Loucy (cell line): ENCODE measurements around the gene PRR12.

Experiments used
- H2AFZ ChIP-seq: fragments of 200-600 bp; sonication (generic); 2 replicates; pipeline ENCODE4 v1.6.0; 2016; ENCODE audit warnings: antibody characterized with exemption, mild to moderate bottlenecking, low read length, moderate library complexity
- H3F3A ChIP-seq: fragments of 200-600 bp; 2 replicates; pipeline ENCODE4 v1.6.0; 2016; ENCODE audit warnings: antibody characterized with exemption, low read depth, mild to moderate bottlenecking
- H3K27me3 ChIP-seq: fragments of 200-600 bp; sonication (generic); 2 replicates; pipeline ENCODE4 v1.6.1; 2014; ENCODE audit warnings: low read length, mild to moderate bottlenecking; ENCODE audit not compliant: insufficient read depth, poor library complexity, severe bottlenecking
- H3K36me3 ChIP-seq: fragments of 200-600 bp; sonication (generic); 2 replicates; pipeline ENCODE4 v1.6.1; 2016; ENCODE audit warnings: low read length; ENCODE audit not compliant: insufficient read depth
- H3K4me1 ChIP-seq: fragments of 200-600 bp; sonication (generic); 2 replicates; pipeline ENCODE4 v1.5.1; 2014; ENCODE audit warnings: low read length, mild to moderate bottlenecking; ENCODE audit not compliant: insufficient read depth, poor library complexity, severe bottlenecking
- H3K4me2 ChIP-seq: fragments of 200-600 bp; sonication (generic); 2 replicates; pipeline ENCODE4 v1.6.0; 2014; ENCODE audit warnings: antibody characterized with exemption, low read length, low read depth, mild to moderate bottlenecking; ENCODE audit not compliant: poor library complexity, severe bottlenecking
- H3K4me3 ChIP-seq: fragments of 200-600 bp; sonication (generic); 2 replicates; pipeline ENCODE4 v1.5.1; 2014; ENCODE audit warnings: low read length, mild to moderate bottlenecking, mixed read lengths; ENCODE audit not compliant: poor library complexity, severe bottlenecking
- H3K79me2 ChIP-seq: fragments of 200-600 bp; sonication (generic); 2 replicates; pipeline ENCODE4 v1.6.1; 2014; ENCODE audit warnings: low read length; ENCODE audit not compliant: insufficient read depth
- H3K9ac ChIP-seq: fragments of 200-600 bp; sonication (generic); 2 replicates; pipeline ENCODE4 v1.6.0; 2014; ENCODE audit warnings: mild to moderate bottlenecking, low read depth, low read length, moderate library complexity; ENCODE audit not compliant: poor library complexity, severe bottlenecking
- H3K9me2 ChIP-seq: fragments of 200-600 bp; sonication (generic); replicated peaks from 2 replicates; pipeline ENCODE4 v1.6.1; 2016; ENCODE audit warnings: low read depth, low read length, mixed read lengths
- H3K9me3 ChIP-seq: fragments of 200-600 bp; sonication (generic); 2 replicates; pipeline ENCODE4 v1.6.1; 2014; ENCODE audit warnings: mild to moderate bottlenecking, antibody characterized with exemption, low read length, low read depth; ENCODE audit not compliant: insufficient read depth
- H4K20me1 ChIP-seq: fragments of 200-600 bp; sonication (generic); 2 replicates; pipeline ENCODE4 v1.6.0; 2014; ENCODE audit warnings: antibody characterized with exemption, low read length, mild to moderate bottlenecking; ENCODE audit not compliant: insufficient read depth, poor library complexity, severe bottlenecking
- EZH2phosphoT487 ChIP-seq: fragments of 200-600 bp; IDR thresholded peaks from 2 replicates; pipeline ENCODE4 v1.6.1; 2018; ENCODE audit warnings: antibody characterized with exemption, mild to moderate bottlenecking, moderate library complexity, borderline replicate concordance
- TF ChIP-seq, protein P1 (sequence below): fragments of 200-600 bp; sonication (generic); conservative IDR thresholded peaks from 2 replicates; pipeline ENCODE4 v1.5.1; 2014; ENCODE audit warnings: mild to moderate bottlenecking, antibody characterized with exemption, low read length

Gene PRR12

DNA sequence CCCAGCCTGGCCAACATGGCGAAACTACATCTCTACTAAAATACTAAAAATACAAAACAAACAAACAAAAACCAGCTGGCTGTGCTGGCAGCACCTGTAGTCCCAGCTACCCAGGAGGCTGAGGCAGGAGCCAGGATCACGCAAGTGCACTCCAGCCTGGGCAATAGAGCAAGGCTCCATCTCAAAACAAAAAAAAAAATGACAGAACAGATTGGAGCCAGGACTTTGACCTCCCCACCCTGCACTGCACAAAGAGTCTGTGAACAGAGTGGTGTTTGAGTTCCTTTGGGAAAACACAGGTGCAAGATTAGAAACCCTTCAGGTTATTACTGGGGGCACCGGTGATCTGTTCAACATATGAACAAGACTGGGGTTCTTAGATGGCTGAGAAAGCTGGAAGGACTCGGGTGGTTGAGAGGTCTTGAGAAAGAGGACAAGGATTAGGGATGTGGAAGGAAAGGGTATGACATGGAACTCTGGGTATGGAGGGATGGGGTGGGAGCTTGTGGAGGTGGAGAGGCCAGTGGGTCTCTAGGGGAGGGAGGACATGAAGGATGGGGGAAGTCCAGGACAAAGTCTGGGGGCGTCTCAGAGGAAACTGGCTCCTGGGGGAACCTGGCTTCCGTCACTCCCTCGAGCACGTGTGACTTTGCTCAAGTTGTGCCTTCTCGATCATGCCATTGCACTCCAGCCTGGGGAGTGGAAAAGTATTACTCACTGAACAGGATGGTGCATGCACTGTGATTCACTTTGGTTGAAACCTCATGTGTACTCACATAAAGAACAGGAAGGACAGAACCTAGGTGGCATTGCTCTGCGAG lies 37.3 kb upstream of the PRR12 start:
- Histone ChIP-seq H3K9ac (no peak overlapping the region), H3F3A (no peaks in the 10 kb centered on the region), H3K79me2 (no peaks in the 10 kb centered on the region), H3K36me3 (peaks cover 29% of the 10 kb centered on the region; the same call in 1 of the 2 replicates), H2AFZ (no peak overlapping the region), H3K9me3 (no peaks in the 10 kb centered on the region), H3K4me2 (no peak overlapping the region), H3K27me3 (no peaks in the 10 kb centered on the region), H4K20me1 (no peaks in the 10 kb centered on the region), H3K4me3 (no peak overlapping the region), H3K4me1 (no peaks in the 10 kb centered on the region), H3K9me2 (no peaks in the 10 kb centered on the region)
- no peak for TF ChIP-seq EZH2phosphoT487
- TF ChIP-seq, protein P1, sequence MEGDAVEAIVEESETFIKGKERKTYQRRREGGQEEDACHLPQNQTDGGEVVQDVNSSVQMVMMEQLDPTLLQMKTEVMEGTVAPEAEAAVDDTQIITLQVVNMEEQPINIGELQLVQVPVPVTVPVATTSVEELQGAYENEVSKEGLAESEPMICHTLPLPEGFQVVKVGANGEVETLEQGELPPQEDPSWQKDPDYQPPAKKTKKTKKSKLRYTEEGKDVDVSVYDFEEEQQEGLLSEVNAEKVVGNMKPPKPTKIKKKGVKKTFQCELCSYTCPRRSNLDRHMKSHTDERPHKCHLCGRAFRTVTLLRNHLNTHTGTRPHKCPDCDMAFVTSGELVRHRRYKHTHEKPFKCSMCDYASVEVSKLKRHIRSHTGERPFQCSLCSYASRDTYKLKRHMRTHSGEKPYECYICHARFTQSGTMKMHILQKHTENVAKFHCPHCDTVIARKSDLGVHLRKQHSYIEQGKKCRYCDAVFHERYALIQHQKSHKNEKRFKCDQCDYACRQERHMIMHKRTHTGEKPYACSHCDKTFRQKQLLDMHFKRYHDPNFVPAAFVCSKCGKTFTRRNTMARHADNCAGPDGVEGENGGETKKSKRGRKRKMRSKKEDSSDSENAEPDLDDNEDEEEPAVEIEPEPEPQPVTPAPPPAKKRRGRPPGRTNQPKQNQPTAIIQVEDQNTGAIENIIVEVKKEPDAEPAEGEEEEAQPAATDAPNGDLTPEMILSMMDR = no peak

DNA sequence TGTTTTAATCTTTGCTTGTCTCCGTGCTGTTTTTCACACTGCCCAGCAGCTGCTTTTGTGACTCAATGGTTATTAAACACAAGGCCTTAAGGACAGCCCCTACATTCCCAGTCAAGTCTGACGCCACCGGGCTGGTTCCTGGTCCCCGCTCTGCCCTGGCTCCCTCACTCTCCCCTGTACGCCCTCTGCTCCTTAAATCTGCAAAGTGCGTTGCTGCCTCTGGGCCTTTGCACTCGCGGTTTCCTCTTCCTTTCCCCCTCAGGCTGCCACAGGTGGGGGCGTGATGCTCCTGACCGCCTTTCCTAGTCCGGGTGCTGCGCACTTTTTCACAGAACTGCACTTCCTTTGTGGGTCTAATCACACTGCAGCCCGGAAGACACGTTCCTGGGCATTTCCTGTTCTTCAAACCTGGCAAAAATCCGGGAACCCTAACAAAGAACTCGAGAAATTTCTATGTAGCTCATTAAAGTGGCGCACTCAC lies 36.2 kb upstream of the PRR12 start:
- Histone ChIP-seq H3K9me3 (no peaks in the 10 kb centered on the region), H3K4me2 (no peak overlapping the region), H3K9ac (no peak overlapping the region), H3K9me2 (no peaks in the 10 kb centered on the region), H3K36me3 (peaks cover 40% of the 10 kb centered on the region; the same call in 1 of the 2 replicates), H2AFZ (no peak overlapping the region), H3K79me2 (no peaks in the 10 kb centered on the region), H3K27me3 (no peaks in the 10 kb centered on the region), H3F3A (no peaks in the 10 kb centered on the region), H3K4me3 (no peak overlapping the region), H3K4me1 (no peaks in the 10 kb centered on the region), H4K20me1 (no peaks in the 10 kb centered on the region)
- no peak for TF ChIP-seq EZH2phosphoT487
- TF ChIP-seq, protein P1 = no peak

DNA sequence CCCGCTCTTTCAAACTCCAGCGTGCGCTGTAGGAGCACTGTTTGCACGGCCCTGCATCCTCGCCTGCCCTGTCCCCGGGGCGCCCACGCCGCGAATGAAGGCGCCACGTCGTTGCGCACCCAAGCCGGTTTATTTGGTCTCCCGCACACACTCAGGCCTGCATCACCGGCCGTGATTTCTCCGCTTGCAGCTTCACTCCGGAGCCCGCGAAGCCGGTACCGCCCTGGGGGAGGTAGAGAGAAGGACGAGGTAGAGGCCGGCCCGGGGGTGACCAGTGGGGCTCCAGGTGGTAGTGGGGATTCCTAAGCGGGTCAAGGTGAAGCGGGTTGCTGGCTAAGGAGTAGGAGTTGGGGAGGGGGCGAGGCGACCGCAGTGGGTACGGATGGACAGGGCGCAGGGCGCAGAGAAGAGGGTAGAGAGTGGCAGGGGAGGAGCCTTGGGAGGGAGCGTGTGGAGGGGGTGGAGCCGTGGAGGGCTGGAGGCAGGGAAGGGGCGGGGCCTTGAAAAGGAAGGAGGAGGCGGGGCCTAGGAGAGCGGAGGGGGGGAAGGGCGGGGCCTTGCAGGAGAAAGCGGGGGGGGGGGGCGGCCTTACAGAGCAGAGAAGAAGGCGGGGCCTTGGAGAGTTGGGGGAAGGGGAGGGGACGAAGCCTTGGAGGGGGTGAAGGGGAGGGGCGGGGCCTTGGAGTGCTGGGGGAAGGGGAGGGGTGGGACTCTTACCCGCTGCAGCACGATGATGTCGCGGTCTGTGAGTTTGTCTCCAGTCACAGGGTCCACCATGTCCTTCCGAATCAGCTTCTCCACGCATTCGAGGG lies 35.2 kb upstream of the PRR12 start:
- Histone ChIP-seq H3K9ac (no peak overlapping the region), H3K27me3 (no peaks in the 10 kb centered on the region), H3K4me3 (no peak overlapping the region), H3K36me3 (peaks cover 46% of the 10 kb centered on the region; the same call in 1 of the 2 replicates), H3K9me2 (no peaks in the 10 kb centered on the region), H3K4me1 (no peaks in the 10 kb centered on the region), H2AFZ (no peak overlapping the region), H3F3A (no peaks in the 10 kb centered on the region), H3K79me2 (no peaks in the 10 kb centered on the region), H3K4me2 (no peak overlapping the region), H4K20me1 (peaks cover 3% of the 10 kb centered on the region), H3K9me3 (no peaks in the 10 kb centered on the region)
- TF ChIP-seq EZH2phosphoT487 = no peak
- TF ChIP-seq, protein P1 = no peak
